ENCODE measurements around the gene SCD.

DNA sequence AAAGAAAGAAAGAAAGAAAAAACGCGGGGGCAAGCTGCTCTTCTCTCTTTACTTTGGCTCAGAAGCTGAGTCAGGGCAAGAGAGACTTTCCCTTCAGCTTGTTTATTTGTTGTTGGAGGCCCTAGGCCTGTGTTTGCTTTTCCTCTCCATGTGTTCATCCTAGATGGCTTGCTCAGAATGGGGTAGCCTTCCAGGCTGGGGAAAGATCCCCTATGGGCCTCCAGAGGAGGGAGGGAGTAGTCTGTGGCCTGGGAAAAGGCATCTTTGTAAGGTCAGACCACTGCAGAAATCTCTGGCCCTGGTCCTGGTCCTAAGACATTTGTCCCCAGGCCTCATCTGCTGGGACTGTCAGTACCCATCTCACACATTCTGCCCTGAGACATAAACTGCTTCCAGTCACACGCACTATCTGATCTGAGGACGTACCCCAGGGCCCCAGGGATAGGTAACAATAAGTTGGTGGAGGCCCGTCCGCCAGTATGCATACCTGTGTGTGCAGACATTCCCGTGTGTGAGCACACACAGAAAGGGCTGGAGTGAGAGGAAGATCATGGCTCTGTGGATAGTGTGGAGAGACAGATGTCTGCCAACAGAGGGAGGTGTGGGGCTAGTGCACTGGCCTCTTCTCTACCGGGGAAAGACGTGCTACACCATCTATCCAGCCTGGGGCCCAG is 4.9 kb upstream of the SCD start:
- no peak for TF ChIP-seq POLR2A (IDR thresholded peaks at IDR 0.05)
- TF ChIP-seq, protein P1, sequence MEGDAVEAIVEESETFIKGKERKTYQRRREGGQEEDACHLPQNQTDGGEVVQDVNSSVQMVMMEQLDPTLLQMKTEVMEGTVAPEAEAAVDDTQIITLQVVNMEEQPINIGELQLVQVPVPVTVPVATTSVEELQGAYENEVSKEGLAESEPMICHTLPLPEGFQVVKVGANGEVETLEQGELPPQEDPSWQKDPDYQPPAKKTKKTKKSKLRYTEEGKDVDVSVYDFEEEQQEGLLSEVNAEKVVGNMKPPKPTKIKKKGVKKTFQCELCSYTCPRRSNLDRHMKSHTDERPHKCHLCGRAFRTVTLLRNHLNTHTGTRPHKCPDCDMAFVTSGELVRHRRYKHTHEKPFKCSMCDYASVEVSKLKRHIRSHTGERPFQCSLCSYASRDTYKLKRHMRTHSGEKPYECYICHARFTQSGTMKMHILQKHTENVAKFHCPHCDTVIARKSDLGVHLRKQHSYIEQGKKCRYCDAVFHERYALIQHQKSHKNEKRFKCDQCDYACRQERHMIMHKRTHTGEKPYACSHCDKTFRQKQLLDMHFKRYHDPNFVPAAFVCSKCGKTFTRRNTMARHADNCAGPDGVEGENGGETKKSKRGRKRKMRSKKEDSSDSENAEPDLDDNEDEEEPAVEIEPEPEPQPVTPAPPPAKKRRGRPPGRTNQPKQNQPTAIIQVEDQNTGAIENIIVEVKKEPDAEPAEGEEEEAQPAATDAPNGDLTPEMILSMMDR (IDR thresholded peaks at IDR 0.05), result peak; percentile 44 to 76 (median 70)

Data from adrenal gland (tissue), 5 donors.